Measurements from ENCODE around the gene MSL3B.

Gene MSL3B

DNA sequence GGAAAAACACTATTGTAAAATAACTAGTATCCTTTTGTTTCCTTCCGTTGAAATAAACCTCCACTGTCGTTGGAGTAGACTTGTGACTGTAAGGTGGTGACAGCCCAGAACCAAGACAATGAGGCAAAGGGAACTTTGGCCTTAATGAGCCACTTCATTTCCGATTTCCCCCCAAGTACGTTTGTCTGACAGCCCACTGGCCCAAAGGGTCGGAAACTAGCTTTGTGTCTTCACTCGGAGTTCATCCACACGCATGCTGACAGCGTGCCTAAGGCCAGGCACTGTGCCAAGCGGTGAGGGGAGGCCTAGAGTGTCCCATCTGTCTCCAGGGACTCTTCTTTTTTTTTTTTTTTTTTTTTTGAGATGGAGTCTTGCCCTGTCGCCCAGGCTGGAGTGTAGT lies 34.8 kb downstream of the MSL3B start:
- DNase-seq, result no peak

DNA sequence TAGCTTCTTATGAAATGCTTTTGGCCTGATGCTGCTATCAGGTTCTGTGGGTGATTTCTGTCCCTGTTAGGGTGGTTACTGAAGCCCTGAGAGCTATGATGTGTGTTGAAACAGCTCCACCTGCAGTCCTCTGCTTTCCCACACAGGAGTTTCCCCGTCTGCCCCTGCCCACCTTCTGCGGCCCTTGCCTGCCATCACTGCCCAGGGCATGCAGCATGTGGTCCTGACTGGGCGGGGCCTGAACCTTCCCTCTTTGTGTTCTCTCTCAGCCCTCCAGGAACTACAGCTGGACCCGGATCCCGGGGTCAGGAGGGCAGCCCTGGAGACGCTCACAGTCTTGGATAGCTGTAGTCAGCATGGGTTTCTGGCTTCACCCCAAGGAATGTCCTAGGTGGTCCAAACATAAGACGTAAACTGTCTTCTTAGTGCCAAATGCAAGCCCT lies 35.3 kb downstream of the MSL3B start:
- DNase-seq, result peak in 3 of 58 donors; percentile 7 to 21 (median 13)

DNA sequence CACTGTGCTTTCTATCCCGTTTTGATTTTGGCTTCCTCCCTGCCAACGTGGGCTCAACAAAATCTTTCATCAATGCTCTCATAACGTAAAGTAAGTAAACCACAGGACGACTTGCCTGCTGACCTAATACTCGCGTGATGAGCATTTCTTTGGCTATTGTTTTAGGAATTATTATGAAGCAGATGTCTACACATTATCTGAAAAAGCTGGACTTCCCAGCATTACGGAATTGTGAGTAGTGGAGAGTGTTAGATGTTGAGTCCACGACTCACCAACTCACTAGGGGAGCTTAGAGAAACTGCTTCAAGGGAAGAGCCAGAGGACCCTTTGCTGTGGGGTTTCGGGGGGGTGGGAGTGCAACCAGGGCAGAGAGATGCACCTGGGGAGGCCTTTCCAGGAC lies 35.8 kb downstream of the MSL3B start:
- no peak for DNase-seq

DNA sequence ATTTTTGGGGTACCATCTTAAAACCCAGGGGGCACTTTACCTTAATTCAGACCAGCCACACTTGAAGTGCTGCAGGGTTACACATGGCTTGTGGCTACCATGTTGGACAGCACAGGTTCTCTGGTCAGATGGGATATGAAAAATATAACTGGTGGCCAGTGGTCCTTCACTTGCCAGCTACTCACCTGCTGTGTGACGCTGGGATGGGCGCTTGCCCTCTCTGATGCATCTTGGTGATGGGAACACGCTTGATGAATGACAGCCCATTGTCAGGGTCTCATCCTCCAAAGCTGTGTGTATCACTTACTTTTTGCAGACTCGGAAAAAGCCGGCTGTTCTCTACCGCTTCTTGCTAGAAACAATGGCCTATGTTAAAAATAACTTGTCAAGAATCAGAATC lies 36.3 kb downstream of the MSL3B start:
- DNase-seq, result no peak

DNA sequence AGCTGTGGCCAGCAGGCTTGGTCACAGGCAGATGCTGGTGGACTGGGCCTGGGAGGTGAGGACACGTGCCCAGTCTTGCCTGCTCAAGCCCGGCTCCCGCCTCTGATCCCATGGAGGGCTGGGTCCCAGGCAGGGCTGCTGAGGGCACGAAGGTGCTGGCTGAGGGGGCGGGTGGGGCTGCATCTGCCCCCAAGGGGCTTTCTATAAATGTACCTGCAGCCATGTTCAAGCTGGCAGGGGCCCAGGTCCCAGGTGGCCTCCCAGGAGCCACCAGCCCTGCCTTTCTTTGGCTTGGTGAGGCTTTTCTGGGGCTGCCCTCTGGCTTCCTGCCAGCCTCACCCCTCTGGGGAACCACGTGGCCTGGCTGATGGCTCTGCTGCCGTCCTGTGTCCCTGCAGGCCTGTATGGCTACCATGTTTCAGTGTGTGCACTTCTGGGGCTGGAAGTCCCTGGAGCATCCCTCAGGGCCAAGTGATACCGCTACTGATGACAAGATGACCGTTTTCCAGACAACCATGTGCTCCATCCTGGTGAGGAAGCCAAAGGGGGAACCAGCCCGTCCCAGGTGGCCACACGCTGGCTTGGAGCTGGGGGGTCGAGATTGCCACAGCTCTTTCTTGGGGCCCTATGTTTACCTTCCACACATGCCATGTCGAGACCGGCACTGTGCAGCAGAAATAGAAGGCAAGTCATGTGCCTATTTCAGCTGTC lies 37.0 kb downstream of the MSL3B start:
- DNase-seq, result no peak

DNA sequence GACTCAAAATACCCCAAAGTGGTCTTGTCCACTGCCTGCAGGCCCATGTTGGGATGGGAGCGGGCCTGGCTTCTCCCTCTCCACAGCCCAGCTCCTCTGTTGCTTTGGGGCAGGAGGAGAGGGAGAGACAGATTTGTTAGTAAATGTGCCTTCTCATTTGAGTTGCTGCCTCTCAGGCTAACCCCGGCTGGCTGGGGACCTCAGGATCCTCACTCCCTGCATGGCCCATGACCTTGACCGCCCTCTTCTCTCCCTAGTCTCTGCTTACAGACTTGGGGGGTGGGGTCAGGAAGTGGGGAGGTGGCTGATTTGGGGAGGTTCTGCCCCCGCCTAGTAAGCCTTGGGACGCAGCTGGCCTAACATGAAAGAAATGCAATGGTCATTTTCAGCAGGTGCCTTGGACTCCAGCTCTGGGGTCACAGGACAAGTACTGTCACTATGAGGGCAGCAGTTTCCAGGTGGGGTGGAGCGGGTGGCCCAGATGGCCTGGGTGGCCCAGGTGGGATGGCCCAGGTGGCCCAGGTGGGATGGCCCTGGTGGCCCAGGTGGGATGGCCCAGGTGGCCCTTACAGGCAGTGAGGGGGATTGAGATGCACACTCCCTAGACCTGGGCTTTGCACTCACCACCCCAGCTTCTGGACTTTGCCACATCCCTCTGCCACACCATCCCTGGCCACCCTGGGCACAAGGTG lies 37.9 kb downstream of the MSL3B start:
- no peak for DNase-seq

DNA sequence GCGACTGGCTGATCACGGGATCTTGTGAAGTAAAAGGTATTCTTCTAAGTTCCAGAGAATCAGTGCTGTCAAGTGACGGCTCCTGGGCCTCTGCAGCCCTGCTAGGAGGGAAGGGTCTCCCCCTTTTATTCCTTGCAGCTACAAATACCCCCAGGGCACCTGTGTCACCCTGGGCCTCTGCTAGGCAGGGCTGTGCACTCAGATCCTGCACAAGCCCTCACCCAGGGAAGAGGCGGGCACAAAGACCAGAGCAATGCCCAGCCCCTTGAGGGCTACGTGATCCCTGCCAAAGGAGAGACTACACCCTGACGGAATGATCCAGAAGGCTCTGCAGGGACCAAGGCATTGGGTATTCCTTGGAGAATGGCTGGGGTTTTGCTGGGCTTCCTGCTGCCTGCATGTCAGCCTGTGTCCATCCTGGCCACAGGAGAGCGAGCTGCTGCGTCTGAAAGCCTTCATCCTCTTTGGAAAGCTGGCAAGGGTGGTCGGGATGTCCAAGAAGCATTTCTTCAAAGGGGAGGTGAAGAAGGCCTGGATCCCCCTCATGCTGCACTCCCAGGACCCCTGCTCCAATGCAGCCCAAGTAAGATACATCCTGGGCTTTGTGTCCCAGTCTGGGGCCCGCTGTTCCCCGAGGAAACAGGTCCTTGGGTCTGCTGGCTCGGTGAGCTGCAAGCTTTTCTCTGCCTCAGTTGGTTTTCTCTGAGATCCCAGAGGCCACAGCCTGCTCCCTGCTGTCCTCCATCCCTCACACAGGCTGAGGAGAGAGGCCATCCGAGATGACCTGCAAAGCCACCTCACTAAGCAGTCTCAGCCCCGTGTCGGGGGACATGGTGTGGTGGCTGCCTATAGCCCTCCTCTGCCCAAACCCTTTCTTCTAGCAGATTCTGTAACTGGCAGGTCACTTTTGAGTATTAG lies 38.7 kb downstream of the MSL3B start:
- no peak for DNase-seq

DNA sequence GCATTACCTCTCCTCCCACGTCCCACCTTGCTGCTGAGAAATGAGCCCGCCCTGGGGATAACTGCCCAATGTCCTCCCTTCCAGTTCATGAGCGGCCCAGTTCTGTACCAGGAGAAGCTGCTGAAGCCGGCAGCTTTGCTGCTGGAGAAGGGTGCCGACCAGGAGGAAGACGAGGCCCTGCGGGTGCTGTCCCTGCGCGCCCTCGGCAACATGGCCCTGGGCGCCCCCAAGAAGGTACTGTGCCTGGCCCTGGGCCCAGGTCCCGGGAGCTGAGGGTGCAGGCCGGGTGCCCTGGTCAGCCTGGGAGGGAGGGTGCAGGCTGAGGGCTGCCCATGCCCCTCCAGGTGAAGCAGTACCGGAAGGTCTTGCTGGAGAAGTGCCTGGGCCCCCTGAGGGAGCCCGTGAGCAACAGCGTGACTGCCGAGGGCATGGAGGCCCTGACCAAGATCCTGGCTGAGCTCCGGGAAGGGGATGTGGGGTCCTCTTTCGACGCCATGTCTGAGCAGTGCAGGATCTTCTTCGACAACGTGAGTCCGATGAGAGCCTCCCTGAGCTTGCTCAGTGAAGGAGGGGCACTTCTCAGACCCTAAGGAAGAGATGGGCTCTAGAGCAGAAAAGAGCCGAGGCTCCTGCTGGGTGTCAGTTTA lies 39.5 kb downstream of the MSL3B start:
- DNase-seq, result no peak

DNA sequence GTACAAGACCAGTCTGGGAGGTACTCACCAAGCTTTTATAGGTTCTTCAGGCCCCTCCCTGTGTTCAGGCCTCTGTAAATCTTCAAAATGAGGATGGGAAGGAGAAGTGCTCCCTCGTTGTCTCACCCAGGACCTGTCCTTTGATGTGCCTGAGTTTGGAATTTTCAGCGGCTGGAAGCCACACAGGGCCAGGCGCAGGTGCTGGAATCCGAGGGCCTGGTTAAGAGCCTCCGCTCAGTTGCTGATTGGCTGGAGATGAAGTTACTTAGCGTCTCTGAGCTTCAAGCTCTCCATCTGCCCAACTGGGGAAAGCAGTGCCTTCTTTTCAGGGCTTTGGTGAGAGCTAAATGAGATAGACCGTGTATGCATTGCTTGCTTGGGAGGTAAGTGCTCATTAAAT lies 43.8 kb downstream of the MSL3B start:
- DNase-seq, result no peak

DNA sequence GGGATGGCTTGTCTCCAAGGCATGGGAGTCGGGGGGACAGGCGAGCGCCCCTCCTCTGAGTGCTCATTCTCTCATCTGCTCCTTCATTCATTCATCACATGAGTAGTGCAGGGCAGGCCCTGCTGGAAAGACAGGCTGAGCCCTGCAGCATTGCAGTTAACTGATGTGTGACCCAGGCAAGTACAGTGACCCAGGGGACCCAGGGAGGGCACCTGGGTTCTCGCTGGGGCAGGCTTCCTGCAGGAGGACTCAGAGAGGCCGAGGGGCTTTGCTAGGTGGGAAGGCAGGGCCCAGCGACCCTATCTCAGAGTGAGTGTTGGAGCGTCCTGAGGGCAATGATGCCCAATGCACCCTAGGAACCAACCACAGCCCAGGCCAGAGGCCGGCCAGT lies 44.5 kb downstream of the MSL3B start:
- DNase-seq, result no peak

DNA sequence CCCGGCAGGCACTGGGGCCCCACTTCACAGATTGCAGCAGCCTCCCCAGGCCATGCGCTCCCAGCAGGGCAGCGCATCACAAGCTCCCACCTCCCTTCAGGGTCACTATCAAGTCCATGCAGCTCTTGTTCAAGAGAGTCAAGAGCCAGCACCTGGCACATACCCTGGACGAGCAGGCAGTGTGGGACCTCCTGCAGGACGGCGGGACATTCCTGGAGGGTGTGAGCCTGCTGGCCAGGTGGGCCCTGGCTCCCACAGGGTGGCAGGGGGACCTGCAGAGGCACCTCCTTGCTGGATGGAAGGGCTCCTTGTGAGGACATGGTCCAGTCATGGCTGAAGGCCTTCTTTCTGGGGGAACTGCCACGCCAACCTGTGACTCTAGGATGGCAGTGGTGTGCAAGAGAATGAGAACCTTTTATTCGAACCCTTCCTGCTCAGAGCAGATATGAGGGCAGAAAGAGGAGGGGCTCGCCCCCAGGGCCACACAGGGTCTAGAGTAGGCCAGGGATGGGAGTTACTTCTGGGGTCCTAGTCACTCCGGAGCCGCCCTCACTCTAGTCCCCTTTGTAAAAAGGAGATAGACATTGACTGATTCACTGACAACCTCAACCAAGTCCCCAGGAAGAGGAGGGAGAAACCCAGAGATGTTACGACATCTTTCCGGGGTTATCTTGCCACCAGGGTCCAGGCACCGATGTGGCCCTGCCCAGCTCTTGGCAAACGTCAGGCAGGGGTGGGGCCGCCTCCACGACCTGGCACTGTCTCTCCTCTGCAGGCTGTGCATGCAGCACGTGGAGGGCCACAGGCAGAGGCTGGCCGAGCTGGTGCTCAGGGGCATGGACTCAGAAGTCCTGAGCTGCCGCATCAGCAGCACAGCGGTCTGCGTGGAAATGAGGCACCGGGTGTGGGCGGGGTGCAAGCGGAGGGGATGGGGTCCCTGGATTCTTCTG lies 45.1 kb downstream of the MSL3B start:
- DNase-seq, result no peak

DNA sequence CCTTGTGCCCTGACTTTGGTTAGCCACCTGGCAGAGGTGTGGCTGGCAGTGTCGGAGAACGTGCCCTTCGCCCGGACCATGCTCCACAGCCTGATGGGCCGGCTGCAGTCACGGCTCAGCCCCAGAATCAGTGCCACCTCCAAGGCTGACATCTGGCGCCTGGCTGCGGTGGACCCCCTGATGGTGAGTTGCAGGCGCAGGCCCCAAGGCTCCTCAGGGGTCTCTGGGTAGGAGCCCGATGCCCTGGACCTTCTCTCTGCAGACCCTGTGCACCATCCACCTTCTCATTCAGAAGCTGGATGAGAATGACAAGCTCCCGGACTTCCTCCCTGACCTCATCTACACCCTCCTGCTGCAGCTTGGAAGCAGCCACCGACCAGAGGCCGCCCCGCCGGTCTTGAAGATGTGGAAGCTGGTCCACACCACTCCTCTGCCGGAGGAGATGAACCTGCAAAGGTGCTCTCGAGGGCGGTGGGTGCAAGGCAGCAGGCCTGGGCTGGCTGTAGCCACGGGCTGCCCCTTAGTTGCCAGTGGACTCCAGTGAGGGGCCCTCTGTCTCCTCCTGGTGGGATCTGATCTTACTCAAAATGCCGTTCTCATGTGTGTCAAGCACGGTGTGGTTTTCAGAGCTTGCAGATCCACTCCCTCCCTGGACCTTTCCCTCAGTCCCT lies 46.0 kb downstream of the MSL3B start:
- DNase-seq, result no peak

DNA sequence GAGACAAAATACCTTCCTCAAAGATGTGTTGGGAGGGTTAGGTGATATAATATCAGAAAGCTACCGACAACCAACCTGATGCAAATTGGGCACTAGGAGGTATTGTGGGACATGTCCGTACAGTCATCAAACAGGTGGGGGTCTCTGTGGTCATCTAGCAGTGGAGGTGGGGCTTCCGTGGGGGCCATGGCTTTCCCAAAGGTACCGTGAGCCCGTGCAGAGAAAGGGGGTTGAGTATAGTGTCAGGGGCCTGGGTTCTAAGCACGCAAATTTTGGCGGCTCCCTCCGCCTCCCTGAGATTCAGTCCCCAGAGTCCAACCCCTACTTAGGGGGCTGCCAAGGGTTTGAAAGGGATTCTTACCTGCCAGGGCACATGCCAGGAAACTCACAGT lies 46.5 kb downstream of the MSL3B start:
- no peak for DNase-seq

DNA sequence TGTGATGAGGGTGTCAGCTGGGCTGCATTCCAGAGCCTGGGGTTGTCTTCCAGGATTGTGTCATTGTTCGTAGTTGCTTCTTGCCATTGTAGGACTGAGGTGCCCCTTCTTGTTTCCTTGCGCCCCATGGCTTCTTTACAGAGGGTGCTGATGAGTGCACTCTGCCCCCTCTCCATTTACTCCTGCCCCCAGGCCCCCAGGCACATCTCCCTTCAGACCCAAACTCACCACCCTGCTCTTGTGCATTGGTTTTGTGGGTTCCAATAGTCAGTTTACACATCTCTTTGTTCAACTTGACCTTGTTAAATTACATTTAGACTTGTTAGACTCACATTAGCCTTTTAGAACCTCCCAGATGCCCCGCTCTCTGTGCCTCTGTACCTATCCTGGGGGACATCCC lies 47.0 kb downstream of the MSL3B start:
- DNase-seq, result no peak

DNA sequence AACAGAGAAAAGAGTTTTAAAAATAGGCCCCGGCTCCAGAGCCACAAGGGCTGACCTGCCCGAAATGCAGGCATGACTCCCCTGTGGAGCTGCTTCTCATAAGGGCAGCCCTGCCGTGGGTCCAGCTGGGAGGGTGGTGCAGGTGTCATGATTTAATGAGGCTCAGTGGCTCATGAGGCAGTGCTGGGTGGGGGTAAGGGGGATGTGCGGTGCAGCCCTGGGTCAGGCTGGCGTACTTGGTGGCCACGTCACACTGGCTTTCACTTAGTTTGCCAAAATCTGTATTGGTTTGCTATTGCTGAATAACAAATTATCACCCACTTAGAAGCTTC lies 47.4 kb downstream of the MSL3B start:
- DNase-seq, result no peak

DNA sequence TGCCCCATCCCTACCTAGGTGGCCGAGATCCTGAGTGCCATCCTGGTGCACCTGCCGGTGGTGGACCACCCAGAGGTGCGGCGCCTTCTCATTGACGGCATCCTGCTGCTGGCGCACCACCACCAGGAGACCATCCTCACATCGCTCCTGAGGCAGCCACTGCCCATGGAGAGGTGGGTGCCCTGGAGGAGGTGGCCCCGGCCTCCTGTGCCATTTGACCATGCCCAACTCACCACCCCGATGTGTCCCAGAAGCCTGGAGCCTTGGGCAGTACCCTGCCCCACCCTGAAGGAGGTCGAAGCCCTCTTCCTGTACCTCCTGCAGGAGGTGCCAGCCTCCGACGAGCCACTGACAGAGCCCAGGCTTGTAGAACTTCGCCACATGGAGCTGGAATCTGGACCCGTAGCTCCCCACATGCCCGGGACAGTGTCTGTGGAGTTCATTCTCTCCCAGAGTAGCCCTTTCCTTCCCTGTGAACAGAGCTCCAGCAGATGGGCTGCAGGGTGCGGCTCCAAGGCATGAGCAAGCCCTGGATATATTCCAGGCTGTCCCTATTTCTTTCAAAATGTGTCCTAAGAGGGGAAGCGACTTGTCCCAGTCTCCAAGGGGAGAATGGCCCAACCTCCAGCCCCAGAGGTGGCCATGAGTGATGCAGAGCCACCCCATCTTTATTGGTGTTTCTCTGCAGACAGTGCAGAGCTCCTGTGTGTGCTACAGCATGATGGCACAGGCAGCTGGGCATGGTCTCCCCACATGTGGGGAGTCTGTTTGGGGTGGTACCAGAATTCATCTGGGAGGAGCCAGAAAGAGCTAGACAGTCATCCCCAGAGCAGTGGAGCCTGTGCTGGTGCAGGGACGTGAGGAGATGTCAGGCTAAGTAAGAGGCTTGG lies 48.1 kb downstream of the MSL3B start:
- no peak for DNase-seq

DNA sequence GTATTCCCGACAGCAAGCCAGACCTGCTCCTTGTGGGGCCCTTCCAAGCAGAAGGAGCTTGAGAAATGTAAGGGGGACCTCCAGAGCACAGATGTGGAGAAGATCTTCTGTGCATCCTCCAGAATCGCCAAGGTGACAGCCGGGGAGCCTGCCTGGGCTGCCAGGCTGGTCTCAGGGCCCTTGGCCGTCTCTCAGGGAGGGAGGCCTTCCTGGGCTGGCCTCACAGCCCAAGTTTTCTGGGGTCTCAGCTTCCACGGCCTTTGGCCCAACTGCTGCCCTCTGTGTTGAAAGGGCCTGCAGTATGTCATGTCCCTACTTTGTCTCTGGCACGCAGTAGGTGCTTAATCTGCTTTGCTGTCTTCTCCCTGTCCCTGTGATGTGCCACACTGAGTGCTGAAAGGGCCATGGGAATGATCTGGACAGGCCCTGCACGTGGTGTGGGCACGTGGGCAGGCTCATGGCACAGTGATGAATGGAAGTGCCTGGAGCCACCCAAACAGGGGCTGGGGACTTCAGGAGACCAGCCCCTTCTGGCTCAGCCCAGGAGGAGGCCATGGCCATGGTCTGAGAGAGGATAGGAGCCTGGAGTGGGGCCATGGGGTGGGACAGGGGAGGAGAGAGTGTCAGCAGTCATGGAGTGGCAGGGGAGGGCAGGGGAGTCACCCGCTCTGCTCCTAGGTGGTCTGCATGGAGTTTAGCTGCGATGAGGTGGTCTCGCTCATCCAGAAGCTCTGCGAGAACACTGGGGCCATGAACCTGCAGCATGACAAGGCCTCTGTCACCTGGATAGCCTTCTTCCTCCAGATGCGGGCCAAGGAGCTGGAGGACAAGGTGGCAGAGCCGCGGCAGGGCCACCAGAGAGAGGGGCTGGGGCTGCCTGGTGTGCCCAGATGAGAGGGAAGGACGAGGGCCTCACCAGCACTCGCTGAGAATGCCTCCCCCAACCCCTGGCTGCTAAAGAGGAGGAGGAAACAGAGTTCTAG lies 49.3 kb downstream of the MSL3B start:
- DNase-seq, result no peak

All from anterior cingulate cortex (tissue), 58 donors.